ENCODE data around the gene WWTR1. TPM values are rescaled to one million over a fixed set of nuclear protein-coding genes. Genes with fewer than 3 reads are reported as not detected.

Gene WWTR1
- total RNA-seq, 2 experiments from 2014 or later = 0.22 to 0.30 TPM

DNA sequence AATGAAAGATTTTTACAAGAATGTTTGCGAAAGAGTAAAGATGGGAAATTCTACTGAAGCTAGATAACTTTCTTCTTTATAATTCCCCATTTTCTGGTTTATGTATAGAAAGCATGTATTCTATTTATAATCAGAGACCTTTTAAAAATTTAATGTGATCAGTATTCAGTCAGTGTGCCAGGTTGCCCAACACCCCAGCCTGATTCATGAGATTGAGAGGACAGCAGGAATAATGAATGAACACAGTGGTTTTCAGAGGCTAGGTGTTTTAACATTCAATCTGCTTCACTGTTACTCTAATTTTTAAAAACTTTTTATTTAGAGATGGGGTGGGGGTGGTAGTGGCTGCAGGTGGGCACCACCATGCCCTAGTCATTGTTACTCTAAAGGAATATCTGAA lies 4.7 kb downstream of the WWTR1 start:
- peaks cover 63% of the 10 kb centered on the region for H3K27me3 Mint-ChIP-seq

DNA sequence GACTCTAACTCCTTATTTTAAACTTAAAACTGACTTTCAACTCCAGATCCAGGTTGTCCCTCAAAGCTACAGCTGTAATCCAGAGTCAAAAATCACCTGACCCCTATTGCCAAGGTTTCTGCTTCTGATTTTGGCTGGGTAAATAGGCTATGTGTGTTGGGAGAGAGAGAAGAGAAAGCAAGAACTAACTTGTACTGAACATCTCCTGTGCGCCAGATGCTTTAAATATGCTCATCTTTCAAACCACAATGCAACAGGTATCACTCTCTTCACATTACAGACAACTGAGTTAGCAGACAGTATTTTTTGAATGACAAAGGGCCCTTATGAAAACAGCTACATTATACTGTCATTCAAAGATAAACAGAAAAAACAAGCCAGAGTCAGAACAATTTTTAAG lies 7.0 kb downstream of the WWTR1 start:
- Mint-ChIP-seq H3K4me3 (no peak overlapping the region), H3K4me1 (ENCODE audit: low read depth) (no peaks in the 10 kb centered on the region), H3K36me3 (ENCODE audit: low read depth) (no peaks in the 10 kb centered on the region), H3K27me3 (peaks cover 53% of the 10 kb centered on the region), H3K27ac (no peak overlapping the region), H3K9me3 (no peaks in the 10 kb centered on the region)
- DNase-seq (no peak), ATAC-seq (ENCODE audit: poor library complexity) (no peak)
- intact Hi-C loops (cut with DNase I, micrococcal nuclease) = no loop called here
- ChIA-PET POLR2A (no interaction called here), CTCF (no interaction called here)
- Histone ChIP-seq H3K36me3 (ENCODE audit: insufficient read depth, low read length) (no peaks in the 10 kb centered on the region), H3K4me1 (ENCODE audit: insufficient read depth, low read length) (no peaks in the 10 kb centered on the region), H3K27ac (ENCODE audit: low read depth in 1 of 2, low read length in 2 of 2) (no peak overlapping the region), H3K9me3 (ENCODE audit: control insufficient read depth in 1 of 2, insufficient read depth in 1 of 2, low read length in 2 of 2) (no peaks in the 10 kb centered on the region), H3K27me3 (ENCODE audit: control insufficient read depth in 1 of 2, insufficient read depth in 2 of 2, low read length in 2 of 2) (peaks cover 4 to 6% of the 10 kb centered on the region in 2 experiments), H3K4me3 (ENCODE audit: low read length) (no peak overlapping the region)
- TF ChIP-seq, protein P1, sequence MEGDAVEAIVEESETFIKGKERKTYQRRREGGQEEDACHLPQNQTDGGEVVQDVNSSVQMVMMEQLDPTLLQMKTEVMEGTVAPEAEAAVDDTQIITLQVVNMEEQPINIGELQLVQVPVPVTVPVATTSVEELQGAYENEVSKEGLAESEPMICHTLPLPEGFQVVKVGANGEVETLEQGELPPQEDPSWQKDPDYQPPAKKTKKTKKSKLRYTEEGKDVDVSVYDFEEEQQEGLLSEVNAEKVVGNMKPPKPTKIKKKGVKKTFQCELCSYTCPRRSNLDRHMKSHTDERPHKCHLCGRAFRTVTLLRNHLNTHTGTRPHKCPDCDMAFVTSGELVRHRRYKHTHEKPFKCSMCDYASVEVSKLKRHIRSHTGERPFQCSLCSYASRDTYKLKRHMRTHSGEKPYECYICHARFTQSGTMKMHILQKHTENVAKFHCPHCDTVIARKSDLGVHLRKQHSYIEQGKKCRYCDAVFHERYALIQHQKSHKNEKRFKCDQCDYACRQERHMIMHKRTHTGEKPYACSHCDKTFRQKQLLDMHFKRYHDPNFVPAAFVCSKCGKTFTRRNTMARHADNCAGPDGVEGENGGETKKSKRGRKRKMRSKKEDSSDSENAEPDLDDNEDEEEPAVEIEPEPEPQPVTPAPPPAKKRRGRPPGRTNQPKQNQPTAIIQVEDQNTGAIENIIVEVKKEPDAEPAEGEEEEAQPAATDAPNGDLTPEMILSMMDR (IDR thresholded peaks at IDR 0.05) = no peak

More for the DNA sequence above, 4.7 kb downstream of the WWTR1 start:
- Histone ChIP-seq H3K4me1 (ENCODE audit: insufficient read depth, low read length) (peaks cover 12% of the 10 kb centered on the region), H3K27ac (ENCODE audit: low read depth in 1 of 2, low read length in 2 of 2) (no peak overlapping the region), H3K27me3 (ENCODE audit: control insufficient read depth in 1 of 2, insufficient read depth in 2 of 2, low read length in 2 of 2) (peaks cover 19 to 27% of the 10 kb centered on the region in 2 experiments), H3K4me3 (ENCODE audit: low read length) (no peak overlapping the region), H3K9me3 (ENCODE audit: control insufficient read depth in 1 of 2, insufficient read depth in 1 of 2, low read length in 2 of 2) (peaks cover 0 to 3% of the 10 kb centered on the region in 2 experiments), H3K36me3 (ENCODE audit: insufficient read depth, low read length) (no peaks in the 10 kb centered on the region)
- Mint-ChIP-seq H3K36me3 (ENCODE audit: low read depth) (no peaks in the 10 kb centered on the region), H3K4me3 (no peak overlapping the region), H3K27ac (no peak overlapping the region), H3K9me3 (no peaks in the 10 kb centered on the region), H3K4me1 (ENCODE audit: low read depth) (peaks cover 5% of the 10 kb centered on the region)
- DNase-seq = no peak
- ChIA-PET POLR2A (no interaction called here), CTCF (no interaction called here)
- TF ChIP-seq, protein P1 (IDR thresholded peaks at IDR 0.05) = no peak
- intact Hi-C loops (cut with DNase I, micrococcal nuclease) = no loop called here
- no peak for ATAC-seq (ENCODE audit: poor library complexity)

DNA sequence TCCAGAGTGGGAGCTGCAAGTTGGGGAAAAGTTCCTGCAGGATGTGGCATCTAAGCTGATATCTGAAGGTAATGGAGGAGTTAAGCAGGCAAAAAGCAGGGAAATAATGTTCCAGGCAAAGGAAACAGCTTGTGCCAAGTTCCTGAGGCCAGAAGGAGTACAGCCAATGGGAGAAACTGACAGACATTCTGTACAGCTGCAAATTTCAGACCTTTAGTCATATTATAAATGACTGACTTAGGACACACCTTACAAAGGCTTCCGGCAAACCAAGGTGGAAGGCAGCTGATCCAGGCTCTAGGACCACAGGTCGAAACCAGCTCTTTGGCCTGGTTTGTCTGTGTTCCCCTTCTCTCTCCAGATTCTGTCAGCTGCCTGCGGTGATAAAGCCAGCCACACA lies 9.3 kb downstream of the WWTR1 start:
- ChIA-PET CTCF (no interaction called here), POLR2A (no interaction called here)
- Histone ChIP-seq H3K27ac (ENCODE audit: low read depth in 1 of 2, low read length in 2 of 2) (no peak overlapping the region), H3K9me3 (ENCODE audit: control insufficient read depth in 1 of 2, insufficient read depth in 1 of 2, low read length in 2 of 2) (no peaks in the 10 kb centered on the region), H3K36me3 (ENCODE audit: insufficient read depth, low read length) (no peaks in the 10 kb centered on the region), H3K4me1 (ENCODE audit: insufficient read depth, low read length) (no peaks in the 10 kb centered on the region), H3K4me3 (ENCODE audit: low read length) (no peak overlapping the region), H3K27me3 (ENCODE audit: control insufficient read depth in 1 of 2, insufficient read depth in 2 of 2, low read length in 2 of 2) (peaks cover 4 to 6% of the 10 kb centered on the region in 2 experiments)
- no peak for ATAC-seq (ENCODE audit: poor library complexity)
- H3K36me3 Mint-ChIP-seq (ENCODE audit: low read depth) = no peaks in the 10 kb centered on the region
- H3K27ac Mint-ChIP-seq = no peak overlapping the region
- no peak for DNase-seq
- H3K4me1 Mint-ChIP-seq (ENCODE audit: low read depth) = no peaks in the 10 kb centered on the region
- TF ChIP-seq, protein P1 (IDR thresholded peaks at IDR 0.05) = no peak
- intact Hi-C loops (cut with DNase I, micrococcal nuclease) = no loop called here
- H3K9me3 Mint-ChIP-seq = no peaks in the 10 kb centered on the region
- H3K4me3 Mint-ChIP-seq = no peak overlapping the region
- peaks cover 35% of the 10 kb centered on the region for H3K27me3 Mint-ChIP-seq

All from CD4-positive, alpha-beta T cell (primary cell).